ENCODE measurements around the gene NRG4. TPM values are rescaled to one million over a fixed set of nuclear protein-coding genes. Genes with fewer than 3 reads are reported as not detected.

The NRG4 gene
- total and polyA plus RNA-seq, 2 of the 8 experiments (the other 6 are each of a cell fraction or from before 2014, with no cell fraction given), result 0.24 TPM; not detected in 1

DNA sequence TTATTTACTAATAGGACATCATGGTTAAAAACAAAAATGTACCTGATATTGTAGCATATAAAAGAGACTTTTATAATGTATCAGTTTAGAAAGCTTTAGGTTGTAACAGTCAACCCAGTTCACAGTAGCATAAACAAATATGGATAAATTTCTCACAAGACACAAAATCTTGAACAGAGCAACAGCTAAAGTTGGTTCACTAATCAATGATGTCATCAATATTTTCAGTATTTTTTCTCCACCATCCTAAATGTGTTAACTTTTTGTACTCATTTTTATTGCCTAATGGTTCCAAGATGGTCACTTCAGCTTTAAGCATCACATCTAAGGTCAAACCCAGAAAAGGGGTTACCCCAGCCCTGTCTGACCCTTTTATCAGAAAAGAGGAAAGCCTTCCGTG, 21.2 kb upstream of the NRG4 start:
- Histone ChIP-seq H3K4me1 (replicated peaks in 1 of 4; ENCODE audit: control insufficient read depth in 3 of 4, insufficient read depth in 4 of 4, low read length in 3 of 4) (peaks cover 0 to 12% (median 5%) of the 10 kb centered on the region in 4 experiments; a peak in 4 of 7 replicates), H2AFZ (ENCODE audit: low read length) (no peak overlapping the region), H3K9me3 (ENCODE audit: insufficient read depth in 2 of 2, low read depth in 1 of 2, low read length in 1 of 2) (no peaks in the 10 kb centered on the region), H3K4me3 (ENCODE audit: extremely low read depth in 1 of 4, insufficient read depth in 2 of 4, low read depth in 3 of 4, low read length in 4 of 4) (no peak overlapping the region), H3K18ac (ENCODE audit: extremely low read depth, low read length) (no peak overlapping the region), H2BK20ac (ENCODE audit: low read length) (no peak overlapping the region), H3K9ac (replicated peaks in 1 of 4; ENCODE audit: extremely low read depth in 1 of 4, low read depth in 3 of 4, low read length in 3 of 4) (no peak overlapping the region), H3K27ac (ENCODE audit: low read depth, low read length) (no peak overlapping the region), H4K5ac (ENCODE audit: insufficient read length, low read depth, low read length) (no peak overlapping the region), H3K56ac (replicated peaks; ENCODE audit: insufficient read length, low read depth, low read length) (no peak overlapping the region), H3K4ac (replicated peaks; ENCODE audit: insufficient read length, low read depth, low read length) (no peak overlapping the region), H2AK5ac (ENCODE audit: low read depth, low read length) (no peak overlapping the region), H2BK12ac (ENCODE audit: low read depth, low read length) (no peak overlapping the region), H2BK15ac (ENCODE audit: low read length) (no peak overlapping the region), H3K79me2 (ENCODE audit: control insufficient read depth in 1 of 2, insufficient read depth in 2 of 2, low read length in 2 of 2) (no peaks in the 10 kb centered on the region), H3K36me3 (ENCODE audit: control insufficient read depth in 2 of 4, insufficient read depth in 4 of 4, low read length in 3 of 4) (no peaks in the 10 kb centered on the region), H3K14ac (ENCODE audit: insufficient read length) (no peak overlapping the region), H4K8ac (ENCODE audit: extremely low read depth, insufficient read depth, low read length) (no peak overlapping the region), H3K27me3 (replicated peaks in 1 of 4; ENCODE audit: control insufficient read depth in 3 of 4, extremely low read depth in 1 of 4, insufficient read depth in 3 of 4, low read length in 3 of 4) (no peaks in the 10 kb centered on the region), H4K91ac (replicated peaks; ENCODE audit: insufficient read length, low read length) (no peak overlapping the region), H3K23ac (ENCODE audit: insufficient read length) (no peak overlapping the region), H3K23me2 (ENCODE audit: low read depth, low read length) (no peaks in the 10 kb centered on the region), H4K20me1 (replicated peaks in 1 of 2; ENCODE audit: control insufficient read depth in 1 of 2, insufficient read depth in 2 of 2, low read length in 2 of 2) (no peaks in the 10 kb centered on the region), H2BK120ac (replicated peaks; ENCODE audit: low read depth, low read length) (no peak overlapping the region), H2BK5ac (ENCODE audit: low read depth, low read length) (no peak overlapping the region), H3K4me2 (ENCODE audit: insufficient read depth in 1 of 2, low read depth in 2 of 2, low read length in 2 of 2) (no peak overlapping the region), H3K79me1 (ENCODE audit: low read depth, low read length) (no peaks in the 10 kb centered on the region)
- no peak for FAIRE-seq
- POLR2A ChIA-PET (ENCODE audit: partially characterized antibody), result no interaction called here
- WGBS, 2 experiments (ENCODE audit: extremely low coverage in 1 of 2, insufficient coverage in 1 of 2, insufficient read length in 1 of 2, insufficient replicate concordance in 2 of 2, low coverage in 1 of 2, low lambda C conversion rate in 2 of 2, missing lambda C conversion rate in 1 of 2), result 93% methylated on average over 1 of the region's 1 CpG; no CpG with 5 or more reads in 1 of the 2 experiments
- DNase-seq (ENCODE audit: low read depth in 1 of 2, low spot score in 2 of 2), result no peak
- CTCF ChIA-PET (ENCODE audit: partially characterized antibody), result interaction anchor here (0.9 to 3.8 kb wide), 2 partner anchors 25 to 84 kb away, joined by 3 to 12 read pairs; no protein-coding TSS in a partner anchor
- TF ChIP-seq EP300 (IDR thresholded peaks at IDR 0.05; ENCODE audit: borderline replicate concordance in 1 of 2, low read depth in 2 of 2, low read length in 2 of 2) (no peak), POLR2AphosphoS5 (IDR thresholded peaks at IDR 0.05; ENCODE audit: low read depth, low read length) (no peak), EGR1 (IDR thresholded peaks at IDR 0.05; ENCODE audit: borderline replicate concordance, low read depth, low read length) (no peak), GTF2F1 (IDR thresholded peaks at IDR 0.05; ENCODE audit: borderline replicate concordance, low read depth, low read length) (no peak), USF2 (IDR thresholded peaks at IDR 0.05; ENCODE audit: low read length) (no peak), ATF2 (IDR thresholded peaks at IDR 0.05; ENCODE audit: low read length) (no peak), CHD2 (IDR thresholded peaks at IDR 0.05; ENCODE audit: low read length) (no peak), SIN3A (conservative IDR thresholded peaks at IDR 0.05 in 1 of 2, IDR thresholded peaks at IDR 0.05 in 1 of 2; ENCODE audit: low read depth in 1 of 2, low read length in 2 of 2) (no peak), HDAC6 (IDR thresholded peaks at IDR 0.05; ENCODE audit: low read depth, low read length) (no peak), SP4 (IDR thresholded peaks at IDR 0.05; ENCODE audit: low read length) (no peak), TAF7 (optimal IDR thresholded peaks at IDR 0.05; ENCODE audit: borderline replicate concordance, low read depth, low read length) (no peak)
